ENCODE results near the gene ITGAD.

The ITGAD gene

DNA sequence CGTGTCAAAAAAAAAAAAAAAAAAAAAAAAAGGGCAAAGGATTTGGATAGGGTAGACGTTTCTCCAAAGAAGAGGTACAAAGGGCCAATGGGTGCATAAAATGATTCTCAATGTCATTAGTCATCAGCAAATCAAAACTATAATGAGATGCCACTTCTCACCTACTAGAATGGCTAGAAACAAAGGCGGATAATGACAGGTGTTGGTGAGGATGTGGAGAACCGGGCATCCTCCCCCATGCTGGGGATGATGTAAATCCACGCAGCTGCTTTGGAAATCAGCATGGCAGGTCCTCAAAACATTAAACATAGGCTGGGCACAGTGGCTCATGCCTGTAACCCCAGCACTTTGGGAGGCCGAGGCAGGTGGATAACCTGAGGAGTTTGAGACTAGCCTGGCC, 28.7 kb upstream of the ITGAD start:
- no peaks in the 10 kb centered on the region for H3K79me2 ChIP-seq (ENCODE audit: insufficient read depth, low read length)
- TF ChIP-seq, protein P1, sequence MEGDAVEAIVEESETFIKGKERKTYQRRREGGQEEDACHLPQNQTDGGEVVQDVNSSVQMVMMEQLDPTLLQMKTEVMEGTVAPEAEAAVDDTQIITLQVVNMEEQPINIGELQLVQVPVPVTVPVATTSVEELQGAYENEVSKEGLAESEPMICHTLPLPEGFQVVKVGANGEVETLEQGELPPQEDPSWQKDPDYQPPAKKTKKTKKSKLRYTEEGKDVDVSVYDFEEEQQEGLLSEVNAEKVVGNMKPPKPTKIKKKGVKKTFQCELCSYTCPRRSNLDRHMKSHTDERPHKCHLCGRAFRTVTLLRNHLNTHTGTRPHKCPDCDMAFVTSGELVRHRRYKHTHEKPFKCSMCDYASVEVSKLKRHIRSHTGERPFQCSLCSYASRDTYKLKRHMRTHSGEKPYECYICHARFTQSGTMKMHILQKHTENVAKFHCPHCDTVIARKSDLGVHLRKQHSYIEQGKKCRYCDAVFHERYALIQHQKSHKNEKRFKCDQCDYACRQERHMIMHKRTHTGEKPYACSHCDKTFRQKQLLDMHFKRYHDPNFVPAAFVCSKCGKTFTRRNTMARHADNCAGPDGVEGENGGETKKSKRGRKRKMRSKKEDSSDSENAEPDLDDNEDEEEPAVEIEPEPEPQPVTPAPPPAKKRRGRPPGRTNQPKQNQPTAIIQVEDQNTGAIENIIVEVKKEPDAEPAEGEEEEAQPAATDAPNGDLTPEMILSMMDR (IDR thresholded peaks at IDR 0.05; ENCODE audit: insufficient read depth, low read length, poor library complexity, severe bottlenecking), result no peak
- no peak for TF ChIP-seq EZH2phosphoT487 (conservative IDR thresholded peaks at IDR 0.05; ENCODE audit: low read length)
- no peaks in the 10 kb centered on the region for H3K9me3 ChIP-seq (ENCODE audit: insufficient read depth, low read length)
- no peaks in the 10 kb centered on the region; the same call in 1 of the 2 replicates for H3K27me3 ChIP-seq (ENCODE audit: low read length)
- H3K36me3 ChIP-seq (ENCODE audit: low read length), result no peaks in the 10 kb centered on the region
- H3F3A ChIP-seq (ENCODE audit: insufficient read depth), result no peaks in the 10 kb centered on the region
- H3K4me2 ChIP-seq (ENCODE audit: low read depth, low read length, poor library complexity, severe bottlenecking), result no peak overlapping the region
- H3K9me2 ChIP-seq (replicated peaks; ENCODE audit: insufficient read depth, low read length), result no peaks in the 10 kb centered on the region
- no peaks in the 10 kb centered on the region for H4K20me1 ChIP-seq (ENCODE audit: low read depth, low read length)
- no peak overlapping the region for H3K4me3 ChIP-seq (ENCODE audit: insufficient read depth, low read length, poor library complexity, severe bottlenecking)
- H3K9ac ChIP-seq (ENCODE audit: low read length), result no peak overlapping the region
- H2AFZ ChIP-seq (ENCODE audit: low read depth, low read length, severe bottlenecking), result no peak overlapping the region
- no peak overlapping the region for H3K27ac ChIP-seq (ENCODE audit: low read depth, low read length)

DNA sequence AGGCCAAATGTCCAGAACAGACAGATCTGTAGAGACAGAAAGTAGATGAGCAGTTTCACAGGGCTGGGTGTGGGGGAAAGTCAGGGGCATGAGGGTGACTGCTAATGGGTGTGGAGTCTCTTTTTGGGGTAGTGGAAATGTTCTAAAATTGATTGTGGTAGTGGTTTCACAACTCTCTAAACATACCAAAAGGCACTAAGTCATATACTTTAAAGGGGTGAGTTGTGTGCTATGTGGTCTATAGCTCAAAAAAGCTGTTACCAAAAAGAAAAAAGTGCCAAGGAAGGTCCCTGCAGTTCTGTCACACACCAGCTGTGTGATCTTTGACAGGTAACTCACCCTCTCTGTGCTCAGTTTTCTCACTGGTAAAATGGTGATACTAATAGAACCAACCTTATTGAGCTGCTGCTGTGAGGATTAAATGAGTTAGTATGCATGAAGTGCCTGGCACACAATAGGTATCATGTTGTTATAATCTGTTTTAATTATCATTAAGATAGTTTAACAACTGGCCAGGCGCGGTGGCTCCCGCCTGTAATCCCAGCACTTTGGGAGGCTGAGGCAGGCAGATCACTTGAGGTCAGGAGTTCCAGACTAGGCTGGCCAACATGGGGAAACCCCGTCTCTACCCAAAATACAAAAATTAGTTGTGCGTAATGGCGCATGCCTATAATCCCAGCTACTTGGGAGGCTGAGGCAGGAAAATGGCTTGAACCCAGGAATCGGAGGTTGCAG, 27.8 kb upstream of the ITGAD start:
- no peak overlapping the region for H3K27ac ChIP-seq (ENCODE audit: low read depth, low read length)
- H3K4me2 ChIP-seq (ENCODE audit: low read depth, low read length, poor library complexity, severe bottlenecking), result no peak overlapping the region
- H3K4me3 ChIP-seq (ENCODE audit: insufficient read depth, low read length, poor library complexity, severe bottlenecking), result no peak overlapping the region
- no peak overlapping the region for H2AFZ ChIP-seq (ENCODE audit: low read depth, low read length, severe bottlenecking)
- no peaks in the 10 kb centered on the region; the same call in 1 of the 2 replicates for H3K27me3 ChIP-seq (ENCODE audit: low read length)
- H3K36me3 ChIP-seq (ENCODE audit: low read length), result no peaks in the 10 kb centered on the region
- H4K20me1 ChIP-seq (ENCODE audit: low read depth, low read length), result no peaks in the 10 kb centered on the region
- H3K9me2 ChIP-seq (replicated peaks; ENCODE audit: insufficient read depth, low read length), result no peaks in the 10 kb centered on the region
- H3K9ac ChIP-seq (ENCODE audit: low read length), result no peak overlapping the region
- TF ChIP-seq, protein P1 (IDR thresholded peaks at IDR 0.05; ENCODE audit: insufficient read depth, low read length, poor library complexity, severe bottlenecking), result no peak
- TF ChIP-seq EZH2phosphoT487 (conservative IDR thresholded peaks at IDR 0.05; ENCODE audit: low read length), result no peak
- H3K79me2 ChIP-seq (ENCODE audit: insufficient read depth, low read length), result no peaks in the 10 kb centered on the region
- H3K9me3 ChIP-seq (ENCODE audit: insufficient read depth, low read length), result no peaks in the 10 kb centered on the region
- no peaks in the 10 kb centered on the region for H3F3A ChIP-seq (ENCODE audit: insufficient read depth)

DNA sequence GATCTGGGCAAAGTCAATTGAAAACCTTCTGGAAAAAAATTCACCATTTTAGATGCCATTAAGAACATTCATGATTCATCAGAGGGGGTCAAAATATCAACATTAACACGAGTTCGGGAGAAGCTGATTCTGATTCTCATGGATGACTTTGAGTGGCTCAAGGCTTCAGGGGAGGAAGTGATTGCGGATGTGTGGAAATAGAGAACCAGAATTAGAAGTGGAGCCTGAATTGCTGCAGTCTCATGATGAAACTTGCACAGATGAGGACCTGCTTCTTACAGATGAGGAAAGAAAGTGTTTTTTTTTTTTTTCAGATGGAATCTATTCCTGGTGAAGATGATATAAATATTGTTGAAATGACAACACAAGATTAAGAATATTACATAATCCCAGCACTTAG, 25.3 kb upstream of the ITGAD start:
- no peak overlapping the region for H3K27ac ChIP-seq (ENCODE audit: low read depth, low read length)
- no peaks in the 10 kb centered on the region for H3K79me2 ChIP-seq (ENCODE audit: insufficient read depth, low read length)
- no peaks in the 10 kb centered on the region for H3K9me3 ChIP-seq (ENCODE audit: insufficient read depth, low read length)
- no peaks in the 10 kb centered on the region for H3F3A ChIP-seq (ENCODE audit: insufficient read depth)
- H4K20me1 ChIP-seq (ENCODE audit: low read depth, low read length), result no peaks in the 10 kb centered on the region
- H3K4me2 ChIP-seq (ENCODE audit: low read depth, low read length, poor library complexity, severe bottlenecking), result no peak overlapping the region
- no peak overlapping the region for H3K9ac ChIP-seq (ENCODE audit: low read length)
- H2AFZ ChIP-seq (ENCODE audit: low read depth, low read length, severe bottlenecking), result no peak overlapping the region
- H3K4me3 ChIP-seq (ENCODE audit: insufficient read depth, low read length, poor library complexity, severe bottlenecking), result no peak overlapping the region
- no peaks in the 10 kb centered on the region for H3K36me3 ChIP-seq (ENCODE audit: low read length)
- H3K27me3 ChIP-seq (ENCODE audit: low read length), result no peaks in the 10 kb centered on the region; the same call in 1 of the 2 replicates
- no peaks in the 10 kb centered on the region for H3K9me2 ChIP-seq (replicated peaks; ENCODE audit: insufficient read depth, low read length)
- TF ChIP-seq, protein P1 (IDR thresholded peaks at IDR 0.05; ENCODE audit: insufficient read depth, low read length, poor library complexity, severe bottlenecking), result no peak
